ENCODE measurements around the gene ZFR2. TPM values are rescaled to one million over a fixed set of nuclear protein-coding genes. Genes with fewer than 3 reads are reported as not detected.

The ZFR2 gene
- total RNA-seq, 2 donors from 2014 or later: 0.28 to 1.6 TPM

- H3K27me3 Mint-ChIP-seq: no peaks in the 10 kb centered on the region
- no peaks in the 10 kb centered on the region for H3K36me3 Mint-ChIP-seq (ENCODE audit: low read depth)
- H3K4me3 Mint-ChIP-seq: no peak overlapping the region
- peaks cover 4% of the 10 kb centered on the region for H3K4me1 Mint-ChIP-seq
- ATAC-seq (replicated peaks): no peak
- H3K9me3 Mint-ChIP-seq: no peaks in the 10 kb centered on the region
- no peak overlapping the region for H3K27ac Mint-ChIP-seq
Observed at GRCh38 chr19:3857449-3858003, 11.3 kb downstream of the ZFR2 start.

GRCh38 chr19:3855320-3855719, 13.5 kb downstream of the ZFR2 start:
- H3K4me3 Mint-ChIP-seq: no peak overlapping the region
- peaks cover 7% of the 10 kb centered on the region for H3K36me3 Mint-ChIP-seq (ENCODE audit: low read depth)
- no peaks in the 10 kb centered on the region for H3K27me3 Mint-ChIP-seq
- no peak overlapping the region for H3K27ac Mint-ChIP-seq
- ATAC-seq (replicated peaks): peak; percentile 76
- peaks cover 7% of the 10 kb centered on the region for H3K9me3 Mint-ChIP-seq
- H3K4me1 Mint-ChIP-seq: peaks cover 4% of the 10 kb centered on the region

- Mint-ChIP-seq H3K4me3 (no peak overlapping the region), H3K36me3 (ENCODE audit: low read depth) (peaks cover 7% of the 10 kb centered on the region), H3K27me3 (no peaks in the 10 kb centered on the region), H3K27ac (no peak overlapping the region), H3K9me3 (peaks cover 7% of the 10 kb centered on the region), H3K4me1 (peaks cover 4% of the 10 kb centered on the region)
- peak; percentile 60 for ATAC-seq (replicated peaks)
Observed at GRCh38 chr19:3852614-3853254, 16.1 kb downstream of the ZFR2 start.

GRCh38 chr19:3852177-3852511, 16.7 kb downstream of the ZFR2 start:
- Mint-ChIP-seq H3K27ac (no peak overlapping the region), H3K4me3 (no peak overlapping the region), H3K9me3 (peaks cover 7% of the 10 kb centered on the region), H3K4me1 (peaks cover 4% of the 10 kb centered on the region), H3K27me3 (no peaks in the 10 kb centered on the region), H3K36me3 (ENCODE audit: low read depth) (peaks cover 7% of the 10 kb centered on the region)
- no peak for ATAC-seq (replicated peaks)

GRCh38 chr19:3851254-3852176, 17.3 kb downstream of the ZFR2 start:
- ATAC-seq (replicated peaks): no peak
- H3K27ac Mint-ChIP-seq: no peak overlapping the region
- peaks cover 4% of the 10 kb centered on the region for H3K4me1 Mint-ChIP-seq
- peaks cover 7% of the 10 kb centered on the region for H3K9me3 Mint-ChIP-seq
- H3K27me3 Mint-ChIP-seq: no peaks in the 10 kb centered on the region
- H3K36me3 Mint-ChIP-seq (ENCODE audit: low read depth): peaks cover 7% of the 10 kb centered on the region
- H3K4me3 Mint-ChIP-seq: no peak overlapping the region

GRCh38 chr19:3850320-3850972, 18.4 kb downstream of the ZFR2 start:
- Mint-ChIP-seq H3K4me3 (no peak overlapping the region), H3K9me3 (peaks cover 7% of the 10 kb centered on the region), H3K27me3 (no peaks in the 10 kb centered on the region), H3K4me1 (peaks cover 2% of the 10 kb centered on the region), H3K27ac (no peak overlapping the region), H3K36me3 (ENCODE audit: low read depth) (peaks cover 7% of the 10 kb centered on the region)
- no peak for ATAC-seq (replicated peaks)

GRCh38 chr19:3849787-3850186, 19.1 kb downstream of the ZFR2 start:
- Mint-ChIP-seq H3K4me1 (no peaks in the 10 kb centered on the region), H3K4me3 (no peak overlapping the region), H3K9me3 (peaks cover 7% of the 10 kb centered on the region), H3K36me3 (ENCODE audit: low read depth) (peaks cover 7% of the 10 kb centered on the region), H3K27ac (no peak overlapping the region), H3K27me3 (no peaks in the 10 kb centered on the region)
- no peak for ATAC-seq (replicated peaks)

- peaks cover 7% of the 10 kb centered on the region for H3K9me3 Mint-ChIP-seq
- H3K27me3 Mint-ChIP-seq: no peaks in the 10 kb centered on the region
- H3K27ac Mint-ChIP-seq: no peak overlapping the region
- H3K4me3 Mint-ChIP-seq: no peak overlapping the region
- peak; percentile 67 for ATAC-seq (replicated peaks)
- peaks cover 7% of the 10 kb centered on the region for H3K36me3 Mint-ChIP-seq (ENCODE audit: low read depth)
- no peaks in the 10 kb centered on the region for H3K4me1 Mint-ChIP-seq
Observed at GRCh38 chr19:3849092-3849491, 19.7 kb downstream of the ZFR2 start.

- no peak overlapping the region for H3K4me3 Mint-ChIP-seq
- no peak overlapping the region for H3K27ac Mint-ChIP-seq
- no peaks in the 10 kb centered on the region for H3K36me3 Mint-ChIP-seq (ENCODE audit: low read depth)
- H3K9me3 Mint-ChIP-seq: no peaks in the 10 kb centered on the region
- peaks cover 3% of the 10 kb centered on the region for H3K27me3 Mint-ChIP-seq
- no peak for ATAC-seq (replicated peaks)
- H3K4me1 Mint-ChIP-seq: no peaks in the 10 kb centered on the region
Observed at GRCh38 chr19:3844596-3844995, 24.2 kb downstream of the ZFR2 start.

GRCh38 chr19:3842948-3843347, 25.9 kb downstream of the ZFR2 start:
- H3K27ac Mint-ChIP-seq: no peak overlapping the region
- ATAC-seq (replicated peaks): no peak
- H3K4me1 Mint-ChIP-seq: no peaks in the 10 kb centered on the region
- H3K4me3 Mint-ChIP-seq: no peak overlapping the region
- H3K9me3 Mint-ChIP-seq: no peaks in the 10 kb centered on the region
- H3K27me3 Mint-ChIP-seq: peaks cover 3% of the 10 kb centered on the region
- H3K36me3 Mint-ChIP-seq (ENCODE audit: low read depth): no peaks in the 10 kb centered on the region

- no peaks in the 10 kb centered on the region for H3K9me3 Mint-ChIP-seq
- H3K36me3 Mint-ChIP-seq (ENCODE audit: low read depth): no peaks in the 10 kb centered on the region
- H3K4me3 Mint-ChIP-seq: no peak overlapping the region
- H3K27ac Mint-ChIP-seq: no peak overlapping the region
- H3K27me3 Mint-ChIP-seq: peaks cover 3% of the 10 kb centered on the region
- no peak for ATAC-seq (replicated peaks)
- no peaks in the 10 kb centered on the region for H3K4me1 Mint-ChIP-seq
Observed at GRCh38 chr19:3840804-3841203, 28.0 kb downstream of the ZFR2 start.

GRCh38 chr19:3839941-3840340, 28.9 kb downstream of the ZFR2 start:
- Mint-ChIP-seq H3K4me3 (no peak overlapping the region), H3K9me3 (no peaks in the 10 kb centered on the region), H3K36me3 (ENCODE audit: low read depth) (no peaks in the 10 kb centered on the region), H3K27me3 (peaks cover 3% of the 10 kb centered on the region), H3K27ac (no peak overlapping the region), H3K4me1 (no peaks in the 10 kb centered on the region)
- ATAC-seq (replicated peaks): no peak

- Mint-ChIP-seq H3K9me3 (no peaks in the 10 kb centered on the region), H3K4me1 (no peaks in the 10 kb centered on the region), H3K36me3 (ENCODE audit: low read depth) (no peaks in the 10 kb centered on the region), H3K27ac (no peak overlapping the region), H3K27me3 (peaks cover 3% of the 10 kb centered on the region), H3K4me3 (no peak overlapping the region)
- no peak for ATAC-seq (replicated peaks)
Observed at GRCh38 chr19:3838661-3839060, 30.2 kb downstream of the ZFR2 start.

GRCh38 chr19:3837922-3838321, 30.9 kb downstream of the ZFR2 start:
- H3K4me1 Mint-ChIP-seq: no peaks in the 10 kb centered on the region
- H3K4me3 Mint-ChIP-seq: no peak overlapping the region
- H3K27ac Mint-ChIP-seq: no peak overlapping the region
- no peaks in the 10 kb centered on the region for H3K36me3 Mint-ChIP-seq (ENCODE audit: low read depth)
- ATAC-seq (replicated peaks): no peak
- no peaks in the 10 kb centered on the region for H3K9me3 Mint-ChIP-seq
- H3K27me3 Mint-ChIP-seq: peaks cover 3% of the 10 kb centered on the region
